Panc1 (cell line): ENCODE data around the gene S100PBP. TPM values are rescaled to one million over a fixed set of nuclear protein-coding genes. Genes with fewer than 3 reads are reported as not detected.

Experiments
- ATAC-seq: fragments of 200-7000 bp; cut with Tn5 transposase; 2 replicates; pipeline ENCODE4 v1.9.1; 2020; ENCODE audit warnings: mild to moderate bottlenecking, moderate library complexity
- BruUV-seq: library from RNA; stranded (reverse); fragments of 400-500 nt; replicated peaks from 2 replicates; lab custom pipeline; 2021; lab: Mats Ljungman, UMichigan
- CTCF ChIA-PET: fragments of 300-600 bp; sonication (Branson Sonifier 250); formaldehyde crosslinking; loops from one replicate; lab custom pipeline; 2022; ENCODE audit warnings: antibody characterized with exemption; lab: Charles Lee
- POLR2A ChIA-PET: fragments of 300-600 bp; sonication (Branson Sonifier 250); formaldehyde crosslinking; loops from one replicate; lab custom pipeline; 2022; ENCODE audit warnings: antibody characterized with exemption; lab: Charles Lee
- DNase-seq: peaks from one replicate; pipeline ENCODE4 v3.0.0-alpha.2; 2010; ENCODE audit warnings: low read depth, low spot score
- H3K27ac ChIP-seq: 2 replicates; pipeline ENCODE4 v1.5.1; 2011; ENCODE audit warnings: mild to moderate bottlenecking, low read length, inconsistent platforms
- H3K27me3 ChIP-seq: fragments of 200-500 bp; sonication (Bioruptor generic); 2 replicates; pipeline ENCODE4 v1.6.0; 2014; ENCODE audit warnings: low read length, inconsistent platforms; ENCODE audit not compliant: control insufficient read depth, insufficient read depth
- H3K36me3 ChIP-seq: fragments of 200-500 bp; sonication (Bioruptor generic); 2 replicates; pipeline ENCODE4 v1.5.1; 2014; ENCODE audit warnings: inconsistent platforms, mild to moderate bottlenecking, low read length, moderate library complexity; ENCODE audit not compliant: control insufficient read depth, insufficient read depth
- H3K4me1 ChIP-seq: 2 replicates; pipeline ENCODE4 v1.5.1; 2011; ENCODE audit warnings: inconsistent platforms, mild to moderate bottlenecking, low read length, moderate library complexity; ENCODE audit not compliant: control insufficient read depth, insufficient read depth
- H3K4me3 ChIP-seq, 2 experiments: 2 replicates each; pipeline ENCODE4 v1.5.1; 2011 to 2012; ENCODE audit warnings: low read depth in 2 of 2, low read length in 2 of 2, mild to moderate bottlenecking in 2 of 2, inconsistent platforms in 1 of 2, moderate library complexity in 1 of 2
- H3K9me3 ChIP-seq: fragments of 200-500 bp; sonication (Bioruptor generic); 2 replicates; pipeline ENCODE4 v1.5.1; 2014; ENCODE audit warnings: low read depth, mild to moderate bottlenecking, inconsistent platforms, low read length, moderate library complexity; ENCODE audit not compliant: control insufficient read depth, insufficient read depth
- POLR2AphosphoS5 ChIP-seq: IDR thresholded peaks from 2 replicates; pipeline ENCODE4 v1.6.1; 2012; ENCODE audit warnings: mild to moderate bottlenecking, low read depth, low read length, moderate library complexity
- REST ChIP-seq, 2 experiments: IDR thresholded peaks; 2 replicates each; pipeline ENCODE4 v1.6.1; 2011 to 2012; ENCODE audit warnings: low read depth in 2 of 2, control low read depth in 1 of 2, low read length in 1 of 2, mild to moderate bottlenecking in 1 of 2, moderate library complexity in 1 of 2; ENCODE audit not compliant: insufficient read depth in 1 of 2
- SIN3A ChIP-seq: IDR thresholded peaks from 2 replicates; pipeline ENCODE4 v1.6.1; 2012; ENCODE audit warnings: low read depth, mild to moderate bottlenecking, low read length, moderate library complexity, borderline replicate concordance; ENCODE audit not compliant: insufficient read depth
- TCF7L2 ChIP-seq: IDR thresholded peaks from 2 replicates; pipeline ENCODE4 v1.6.1; 2011; ENCODE audit warnings: mild to moderate bottlenecking, low read depth, low read length, inconsistent platforms
- in situ Hi-C: cut with HindIII; loops from 2 replicates; pipeline ENCODE4 v1.10.0; 2016; ENCODE audit warnings: low sequenced_read_pairs, low pct_unique_long_range_greater_than_20kb
- intact Hi-C: fragments of 100-400 bp; cut with micrococcal nuclease; formaldehyde crosslinking; loops from one replicate; pipeline ENCODE4 v1.10.0; 2022; ENCODE audit not compliant: unreplicated experiment
- total RNA-seq: library from RNA; stranded (reverse); gene quantifications from one replicate; pipeline ENCODE4 v1.2.1, GENCODE V29; 2021; ENCODE audit not compliant: unreplicated experiment
- TF ChIP-seq, protein P1 (sequence below): fragments of 450-650 bp; IDR thresholded peaks from 2 replicates; pipeline ENCODE4 v1.5.1; 2017; ENCODE audit warnings: mild to moderate bottlenecking

S100PBP gene
- total RNA-seq, 1 experiment from 2014 or later = 55.4 TPM

DNA sequence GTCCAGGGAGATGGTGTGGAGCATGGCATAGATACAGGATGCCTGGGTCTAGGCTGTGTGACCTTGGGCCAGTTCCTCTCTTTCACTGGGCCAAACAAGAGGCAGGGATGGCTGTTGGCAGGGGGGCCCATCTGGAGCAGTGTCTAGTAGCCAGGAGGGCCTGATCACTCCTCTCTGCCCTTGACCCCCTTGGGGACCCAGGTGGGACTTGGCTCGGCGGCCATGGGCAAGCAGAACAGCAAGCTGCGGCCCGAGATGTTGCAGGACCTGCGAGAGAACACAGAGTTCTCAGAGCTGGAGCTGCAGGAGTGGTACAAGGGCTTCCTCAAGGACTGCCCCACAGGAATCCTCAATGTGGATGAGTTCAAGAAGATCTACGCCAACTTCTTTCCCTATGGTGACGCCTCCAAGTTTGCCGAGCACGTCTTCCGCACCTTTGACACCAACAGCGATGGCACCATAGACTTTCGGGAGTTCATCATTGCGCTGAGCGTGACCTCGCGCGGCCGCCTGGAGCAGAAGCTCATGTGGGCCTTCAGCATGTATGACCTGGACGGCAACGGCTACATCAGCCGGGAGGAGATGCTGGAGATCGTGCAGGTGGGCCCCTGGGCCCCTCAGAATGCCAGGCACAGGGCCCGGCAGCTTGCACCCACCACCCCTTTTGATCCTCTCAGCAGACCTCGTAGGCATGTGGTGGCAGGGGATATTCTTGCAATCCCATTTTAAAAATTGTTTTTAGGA is 71.4 kb downstream of the S100PBP start:
- BruUV-seq = no TSS peak
- no peaks in the 10 kb centered on the region for H3K9me3 ChIP-seq
- intact Hi-C loops (no loop called here), in situ Hi-C loops (no loop called here)
- no peak for DNase-seq
- no peaks in the 10 kb centered on the region for H3K36me3 ChIP-seq
- TF ChIP-seq TCF7L2 (no peak), REST (IDR thresholded peaks at IDR 0.05; ENCODE audit: insufficient read depth in 1 of 2, low read depth in 2 of 2, low read length in 1 of 2) (no peak), POLR2AphosphoS5 (no peak), SIN3A (no peak)
- TF ChIP-seq, protein P1, sequence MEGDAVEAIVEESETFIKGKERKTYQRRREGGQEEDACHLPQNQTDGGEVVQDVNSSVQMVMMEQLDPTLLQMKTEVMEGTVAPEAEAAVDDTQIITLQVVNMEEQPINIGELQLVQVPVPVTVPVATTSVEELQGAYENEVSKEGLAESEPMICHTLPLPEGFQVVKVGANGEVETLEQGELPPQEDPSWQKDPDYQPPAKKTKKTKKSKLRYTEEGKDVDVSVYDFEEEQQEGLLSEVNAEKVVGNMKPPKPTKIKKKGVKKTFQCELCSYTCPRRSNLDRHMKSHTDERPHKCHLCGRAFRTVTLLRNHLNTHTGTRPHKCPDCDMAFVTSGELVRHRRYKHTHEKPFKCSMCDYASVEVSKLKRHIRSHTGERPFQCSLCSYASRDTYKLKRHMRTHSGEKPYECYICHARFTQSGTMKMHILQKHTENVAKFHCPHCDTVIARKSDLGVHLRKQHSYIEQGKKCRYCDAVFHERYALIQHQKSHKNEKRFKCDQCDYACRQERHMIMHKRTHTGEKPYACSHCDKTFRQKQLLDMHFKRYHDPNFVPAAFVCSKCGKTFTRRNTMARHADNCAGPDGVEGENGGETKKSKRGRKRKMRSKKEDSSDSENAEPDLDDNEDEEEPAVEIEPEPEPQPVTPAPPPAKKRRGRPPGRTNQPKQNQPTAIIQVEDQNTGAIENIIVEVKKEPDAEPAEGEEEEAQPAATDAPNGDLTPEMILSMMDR = no peak
- H3K4me1 ChIP-seq = peaks cover 10% of the 10 kb centered on the region
- ATAC-seq = no peak
- H3K27me3 ChIP-seq = no peaks in the 10 kb centered on the region; the same call in 1 of the 2 replicates
- no peak overlapping the region for H3K27ac ChIP-seq
- no peak overlapping the region for H3K4me3 ChIP-seq
- CTCF ChIA-PET = no interaction called here
- POLR2A ChIA-PET = no interaction called here

DNA sequence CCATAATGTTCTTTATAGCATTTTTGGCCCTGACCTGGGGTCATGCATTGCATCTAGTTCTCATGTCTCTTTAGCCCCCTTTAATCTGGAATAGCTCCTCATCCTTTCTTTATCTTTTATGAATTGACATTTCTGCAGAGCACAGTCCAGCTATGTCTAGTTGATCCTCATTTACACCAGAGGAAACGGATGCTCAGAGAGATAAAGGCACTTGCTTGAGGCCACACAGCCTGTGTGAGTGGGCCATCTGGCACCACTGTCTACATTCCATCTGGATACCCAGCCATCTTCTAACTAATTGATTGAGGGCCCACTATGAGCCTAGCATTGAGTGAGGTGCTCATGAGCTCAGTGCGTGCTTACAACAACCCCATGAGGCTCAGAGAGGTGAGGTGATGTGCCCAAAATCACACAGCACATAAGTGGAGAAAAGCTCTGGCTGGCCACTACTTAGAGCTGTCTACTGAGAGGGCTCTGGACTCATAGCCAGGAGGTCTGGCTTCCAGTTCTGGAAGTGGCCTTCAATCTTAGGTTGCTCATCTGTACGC is 72.4 kb downstream of the S100PBP start:
- intact Hi-C loops = no loop called here
- in situ Hi-C loops = no loop called here
- Histone ChIP-seq H3K4me1 (peaks cover 12% of the 10 kb centered on the region), H3K27me3 (no peaks in the 10 kb centered on the region; the same call in 1 of the 2 replicates), H3K9me3 (no peaks in the 10 kb centered on the region), H3K36me3 (no peaks in the 10 kb centered on the region), H3K27ac (no peak overlapping the region), H3K4me3 (no peak overlapping the region)
- CTCF ChIA-PET = interaction anchor here (0.6 kb wide), 1 partner anchor 17 kb away, joined by 3 read pairs; no protein-coding TSS in a partner anchor
- ATAC-seq (no peak), DNase-seq (no peak)
- no TSS peak for BruUV-seq
- POLR2A ChIA-PET = no interaction called here
- TF ChIP-seq, protein P1 = no peak
- TF ChIP-seq POLR2AphosphoS5 (no peak), REST (IDR thresholded peaks at IDR 0.05; ENCODE audit: insufficient read depth in 1 of 2, low read depth in 2 of 2, low read length in 1 of 2) (no peak), TCF7L2 (no peak)
